WTC11 (cell line): Measurements from ENCODE around the gene TMEM198. TPM values are rescaled to one million over a fixed set of nuclear protein-coding genes. Genes with fewer than 3 reads are reported as not detected.

Source experiments
- ATAC-seq: fragments of 200-7000 bp; cut with Tn5 transposase; 2 replicates; pipeline ENCODE4 v1.10.0; 2021; ENCODE audit warnings: mild to moderate bottlenecking, moderate library complexity
- CTCF ChIA-PET: fragments of 300-600 bp; sonication (Branson Sonifier 250); formaldehyde crosslinking; loops from one replicate; lab custom pipeline; 2021; ENCODE audit warnings: antibody characterized with exemption; lab: Charles Lee
- POLR2A ChIA-PET: fragments of 350-600 bp; sonication (Branson Sonifier 250); formaldehyde crosslinking; loops from one replicate; lab custom pipeline; 2021; ENCODE audit warnings: antibody characterized with exemption; lab: Charles Lee
- DNase-seq: peaks from one replicate; pipeline ENCODE4 v3.0.0; 2021; ENCODE audit warnings: low spot score
- H3K27ac Mint-ChIP-seq: 2 replicates; pipeline ENCODE4 v1.8.0; 2021; ENCODE audit warnings: mixed read lengths
- H3K27me3 Mint-ChIP-seq: 2 replicates; pipeline ENCODE4 v1.8.0; 2021; ENCODE audit warnings: low read depth, mild to moderate bottlenecking, moderate library complexity, mixed read lengths
- H3K36me3 Mint-ChIP-seq: 2 replicates; pipeline ENCODE4 v1.8.0; 2021; ENCODE audit warnings: mixed read lengths
- H3K4me1 Mint-ChIP-seq: 2 replicates; pipeline ENCODE4 v1.8.0; 2022; ENCODE audit warnings: mixed read lengths
- H3K4me3 Mint-ChIP-seq: 2 replicates; pipeline ENCODE4 v1.8.0; 2021; ENCODE audit warnings: mild to moderate bottlenecking, moderate library complexity, mixed read lengths
- H3K9me3 Mint-ChIP-seq: 2 replicates; pipeline ENCODE4 v1.8.0; 2021; ENCODE audit warnings: mixed read lengths
- ATF3 ChIP-seq: sonication (generic); formaldehyde crosslinking; conservative IDR thresholded peaks from 2 replicates; pipeline ENCODE4 v1.8.1; 2022; ENCODE audit warnings: mild to moderate bottlenecking, missing genetic modification reagents
- ETV6 ChIP-seq: sonication (generic); formaldehyde crosslinking; IDR thresholded peaks from 2 replicates; pipeline ENCODE4 v1.8.1; 2022; ENCODE audit warnings: mild to moderate bottlenecking, missing genetic modification reagents
- FOXK1 ChIP-seq: sonication (generic); formaldehyde crosslinking; IDR thresholded peaks from 2 replicates; pipeline ENCODE4 v1.8.0; 2022; ENCODE audit warnings: mild to moderate bottlenecking, moderate library complexity, missing genetic modification reagents
- RELA ChIP-seq: sonication (generic); formaldehyde crosslinking; IDR thresholded peaks from 2 replicates; pipeline ENCODE4 v1.8.1; 2022; ENCODE audit warnings: missing genetic modification reagents, mild to moderate bottlenecking, borderline replicate concordance
- TEAD4 ChIP-seq: sonication (generic); formaldehyde crosslinking; IDR thresholded peaks from 2 replicates; pipeline ENCODE4 v1.8.0; 2022; ENCODE audit warnings: mild to moderate bottlenecking, missing genetic modification reagents
- ZBTB21 ChIP-seq: sonication (generic); formaldehyde crosslinking; IDR thresholded peaks from 2 replicates; pipeline ENCODE4 v1.8.1; 2023; ENCODE audit warnings: mild to moderate bottlenecking, missing genetic modification reagents, borderline replicate concordance
- ZNF671 ChIP-seq: fragments of 250-450 bp; sonication (Bioruptor Pico); IDR thresholded peaks from 2 replicates; pipeline ENCODE4 v1.8.0; 2021; ENCODE audit warnings: mild to moderate bottlenecking
- total RNA-seq: library from RNA; stranded (reverse); gene quantifications from 3 replicates; pipeline ENCODE4 v1.2.3, GENCODE V29; 2021
- TF ChIP-seq, protein P1 (sequence below): fragments of 250-450 bp; sonication (Bioruptor Pico); IDR thresholded peaks from 2 replicates; pipeline ENCODE4 v1.9.0; 2021; ENCODE audit warnings: mild to moderate bottlenecking
- TF ChIP-seq, protein P2 (sequence below): sonication (generic); formaldehyde crosslinking; IDR thresholded peaks from 2 replicates; pipeline ENCODE4 v1.8.0; 2022; ENCODE audit warnings: mild to moderate bottlenecking, missing genetic modification reagents
- TF ChIP-seq, protein P3 (sequence below): sonication (generic); formaldehyde crosslinking; IDR thresholded peaks from 2 replicates; pipeline ENCODE4 v1.8.0; 2022; ENCODE audit warnings: mild to moderate bottlenecking, missing genetic modification reagents

TMEM198 gene
- total RNA-seq, 1 experiment from 2014 or later: 7.1 TPM

GRCh38 chr2:219561179-219562048 lies 17.6 kb downstream of the TMEM198 start:
- ChIA-PET CTCF (interaction anchor here (0.6 to 7.2 kb wide), 37 partner anchors 9 to 532 kb away, joined by 3 to 86 read pairs (median 7); partner anchors contain the start of genes CHPF, DNPEP, GMPPA and INHA), POLR2A (interaction anchor here (0.9 to 3.6 kb wide), 8 partner anchors 9 to 124 kb away, joined by 3 to 29 read pairs (median 3); partner anchors contain the start of genes CHPF, INHA, OBSL1 and STK11IP)
- peaks cover 66% of the 10 kb centered on the region for H3K4me1 Mint-ChIP-seq
- ATAC-seq (peak; percentile 32), DNase-seq (no peak)
- peak overlapping the region; percentile 86 for H3K27ac Mint-ChIP-seq
- TF ChIP-seq, protein P1, sequence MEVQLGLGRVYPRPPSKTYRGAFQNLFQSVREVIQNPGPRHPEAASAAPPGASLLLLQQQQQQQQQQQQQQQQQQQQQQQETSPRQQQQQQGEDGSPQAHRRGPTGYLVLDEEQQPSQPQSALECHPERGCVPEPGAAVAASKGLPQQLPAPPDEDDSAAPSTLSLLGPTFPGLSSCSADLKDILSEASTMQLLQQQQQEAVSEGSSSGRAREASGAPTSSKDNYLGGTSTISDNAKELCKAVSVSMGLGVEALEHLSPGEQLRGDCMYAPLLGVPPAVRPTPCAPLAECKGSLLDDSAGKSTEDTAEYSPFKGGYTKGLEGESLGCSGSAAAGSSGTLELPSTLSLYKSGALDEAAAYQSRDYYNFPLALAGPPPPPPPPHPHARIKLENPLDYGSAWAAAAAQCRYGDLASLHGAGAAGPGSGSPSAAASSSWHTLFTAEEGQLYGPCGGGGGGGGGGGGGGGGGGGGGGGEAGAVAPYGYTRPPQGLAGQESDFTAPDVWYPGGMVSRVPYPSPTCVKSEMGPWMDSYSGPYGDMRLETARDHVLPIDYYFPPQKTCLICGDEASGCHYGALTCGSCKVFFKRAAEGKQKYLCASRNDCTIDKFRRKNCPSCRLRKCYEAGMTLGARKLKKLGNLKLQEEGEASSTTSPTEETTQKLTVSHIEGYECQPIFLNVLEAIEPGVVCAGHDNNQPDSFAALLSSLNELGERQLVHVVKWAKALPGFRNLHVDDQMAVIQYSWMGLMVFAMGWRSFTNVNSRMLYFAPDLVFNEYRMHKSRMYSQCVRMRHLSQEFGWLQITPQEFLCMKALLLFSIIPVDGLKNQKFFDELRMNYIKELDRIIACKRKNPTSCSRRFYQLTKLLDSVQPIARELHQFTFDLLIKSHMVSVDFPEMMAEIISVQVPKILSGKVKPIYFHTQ: no peak
- TF ChIP-seq, protein P2, sequence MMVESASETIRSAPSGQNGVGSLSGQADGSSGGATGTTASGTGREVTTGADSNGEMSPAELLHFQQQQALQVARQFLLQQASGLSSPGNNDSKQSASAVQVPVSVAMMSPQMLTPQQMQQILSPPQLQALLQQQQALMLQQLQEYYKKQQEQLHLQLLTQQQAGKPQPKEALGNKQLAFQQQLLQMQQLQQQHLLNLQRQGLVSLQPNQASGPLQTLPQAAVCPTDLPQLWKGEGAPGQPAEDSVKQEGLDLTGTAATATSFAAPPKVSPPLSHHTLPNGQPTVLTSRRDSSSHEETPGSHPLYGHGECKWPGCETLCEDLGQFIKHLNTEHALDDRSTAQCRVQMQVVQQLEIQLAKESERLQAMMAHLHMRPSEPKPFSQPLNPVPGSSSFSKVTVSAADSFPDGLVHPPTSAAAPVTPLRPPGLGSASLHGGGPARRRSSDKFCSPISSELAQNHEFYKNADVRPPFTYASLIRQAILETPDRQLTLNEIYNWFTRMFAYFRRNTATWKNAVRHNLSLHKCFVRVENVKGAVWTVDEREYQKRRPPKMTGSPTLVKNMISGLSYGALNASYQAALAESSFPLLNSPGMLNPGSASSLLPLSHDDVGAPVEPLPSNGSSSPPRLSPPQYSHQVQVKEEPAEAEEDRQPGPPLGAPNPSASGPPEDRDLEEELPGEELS (CRISPR knock-in tag): no peak
- 0 out of 2 replicates have a peak, but pooled peaks have one; percentile 18 for TF ChIP-seq FOXK1 (CRISPR knock-in tag)
- 0 out of 2 replicates have a peak, but pooled peaks have one; percentile 12 for TF ChIP-seq TEAD4 (CRISPR knock-in tag)
- no peak for TF ChIP-seq ZNF671 (CRISPR knock-in tag)
- H3K9me3 Mint-ChIP-seq: no peaks in the 10 kb centered on the region
- H3K36me3 Mint-ChIP-seq: peaks cover 35% of the 10 kb centered on the region
- peaks cover 2% of the 10 kb centered on the region; the same call in 1 of the 2 replicates for H3K27me3 Mint-ChIP-seq
- H3K4me3 Mint-ChIP-seq: peak overlapping the region; percentile 22; the same call in 1 of the 2 replicates

- peak; percentile 10 for ATAC-seq
- DNase-seq: no peak
- H3K4me1 Mint-ChIP-seq: peaks cover 72% of the 10 kb centered on the region
- CTCF ChIA-PET: interaction anchor here (1.1 to 7.2 kb wide), 15 partner anchors 10 to 174 kb away, joined by 3 to 86 read pairs (median 16); partner anchors contain the start of genes CHPF, DNPEP, INHA and OBSL1
- peaks cover 2% of the 10 kb centered on the region; the same call in 1 of the 2 replicates for H3K27me3 Mint-ChIP-seq
- no peak overlapping the region; the same call in 1 of the 2 replicates for H3K4me3 Mint-ChIP-seq
- peak overlapping the region; percentile 86 for H3K27ac Mint-ChIP-seq
- POLR2A ChIA-PET: interaction anchor here (0.9 to 3.6 kb wide), 6 partner anchors 9 to 35 kb away, joined by 3 to 29 read pairs (median 10); partner anchors contain the start of genes CHPF, INHA, OBSL1 and STK11IP
- 0 out of 2 replicates have a peak, but pooled peaks have one; percentile 39 for TF ChIP-seq ETV6
- TF ChIP-seq, protein P3, sequence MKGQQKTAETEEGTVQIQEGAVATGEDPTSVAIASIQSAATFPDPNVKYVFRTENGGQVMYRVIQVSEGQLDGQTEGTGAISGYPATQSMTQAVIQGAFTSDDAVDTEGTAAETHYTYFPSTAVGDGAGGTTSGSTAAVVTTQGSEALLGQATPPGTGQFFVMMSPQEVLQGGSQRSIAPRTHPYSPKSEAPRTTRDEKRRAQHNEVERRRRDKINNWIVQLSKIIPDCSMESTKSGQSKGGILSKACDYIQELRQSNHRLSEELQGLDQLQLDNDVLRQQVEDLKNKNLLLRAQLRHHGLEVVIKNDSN: 0 out of 2 replicates have a peak, but pooled peaks have one; percentile 20
- TF ChIP-seq RELA (CRISPR knock-in tag): no peak
- H3K36me3 Mint-ChIP-seq: peaks cover 43% of the 10 kb centered on the region
- H3K9me3 Mint-ChIP-seq: no peaks in the 10 kb centered on the region
Observed at GRCh38 chr2:219562049-219563020, 18.5 kb downstream of the TMEM198 start.

GRCh38 chr2:219563271-219563928 lies 19.6 kb downstream of the TMEM198 start:
- peaks cover 82% of the 10 kb centered on the region for H3K4me1 Mint-ChIP-seq
- CTCF ChIA-PET: interaction anchor here (1.6 to 3.9 kb wide), 4 partner anchors 15 to 79 kb away, joined by 5 to 44 read pairs (median 12); no protein-coding TSS in a partner anchor
- TF ChIP-seq ATF3 (CRISPR knock-in tag): 0 out of 2 replicates have a peak, but pooled peaks have one; percentile 22
- TF ChIP-seq ZBTB21 (CRISPR knock-in tag): 0 out of 2 replicates have a peak, but pooled peaks have one; percentile 58
- TF ChIP-seq FOXK1 (CRISPR knock-in tag): no peak
- TF ChIP-seq, all 79 proteins: peak for 2
- ATAC-seq (no peak), DNase-seq (no peak)
- Mint-ChIP-seq H3K27me3 (peaks cover 2% of the 10 kb centered on the region; the same call in 1 of the 2 replicates), H3K27ac (peak overlapping the region; percentile 99), H3K4me3 (peak overlapping the region; percentile 20; the same call in 1 of the 2 replicates), H3K9me3 (no peaks in the 10 kb centered on the region), H3K36me3 (peaks cover 52% of the 10 kb centered on the region)
- POLR2A ChIA-PET: interaction anchor here (1.5 to 3.6 kb wide), 2 partner anchors 11 to 20 kb away, joined by 3 to 17 read pairs; partner anchors contain the start of genes CHPF and TMEM198
